ENCODE results near the gene FBXO42.

GRCh38 chr1:16209847-16210407 lies 142.4 kb downstream of the FBXO42 start:
- TF ChIP-seq EZH2 (IDR thresholded peaks at IDR 0.05) (no peak), CTCF (IDR thresholded peaks at IDR 0.05) (no peak), EZH2phosphoT487 (IDR thresholded peaks at IDR 0.05) (no peak)
